Glutamatergic neuron (in vitro differentiated cells): ENCODE measurements around the gene ZNF488. TPM values are rescaled to one million over a fixed set of nuclear protein-coding genes. Genes with fewer than 3 reads are reported as not detected.

ENCODE experiments used
- DNase-seq: peaks from one replicate; pipeline ENCODE4 v3.0.0; 2022
- H3K27ac Mint-ChIP-seq: one replicate; pipeline ENCODE4 v1.8.0; 2020; ENCODE audit warnings: mild to moderate bottlenecking, mixed read lengths, inconsistent platforms; ENCODE audit not compliant: unreplicated experiment
- H3K27me3 Mint-ChIP-seq: one replicate; pipeline ENCODE4 v1.8.0; 2020; ENCODE audit warnings: mild to moderate bottlenecking, moderate library complexity, mixed read lengths, inconsistent platforms; ENCODE audit not compliant: unreplicated experiment
- H3K36me3 Mint-ChIP-seq: one replicate; pipeline ENCODE4 v1.8.0; 2020; ENCODE audit warnings: mild to moderate bottlenecking, mixed read lengths, inconsistent platforms; ENCODE audit not compliant: unreplicated experiment
- H3K4me1 Mint-ChIP-seq: one replicate; pipeline ENCODE4 v1.8.0; 2020; ENCODE audit warnings: mild to moderate bottlenecking, low read depth, mixed read lengths, inconsistent platforms; ENCODE audit not compliant: unreplicated experiment
- H3K4me3 Mint-ChIP-seq: one replicate; pipeline ENCODE4 v1.8.0; 2020; ENCODE audit warnings: mild to moderate bottlenecking, mixed read lengths, inconsistent platforms; ENCODE audit not compliant: unreplicated experiment
- H3K9me3 Mint-ChIP-seq: one replicate; pipeline ENCODE4 v1.8.0; 2020; ENCODE audit warnings: mild to moderate bottlenecking, moderate library complexity, mixed read lengths, inconsistent platforms; ENCODE audit not compliant: unreplicated experiment
- CTCF ChIP-seq: fragments of 200-600 bp; sonication (generic); IDR thresholded peaks from one replicate; pipeline ENCODE4 v1.5.0; 2021; ENCODE audit not compliant: partially characterized antibody, unreplicated experiment
- total RNA-seq: library from RNA; stranded (reverse); fragmentation: NEBNext Ultra II Directional; extraction: Animal tissue kit (Norgen Biotek cat#: 25700); gene quantifications from one replicate; pipeline ENCODE4 v1.2.1, GENCODE V29; 2021; ENCODE audit not compliant: unreplicated experiment

The ZNF488 gene
- total RNA-seq, 1 donor from 2014 or later = 3.3 TPM

GRCh38 chr10:47349941-47350371 is 34.1 kb downstream of the ZNF488 start:
- Mint-ChIP-seq H3K4me1 (peaks cover 11% of the 10 kb centered on the region), H3K27ac (no peak overlapping the region), H3K27me3 (peaks cover 10% of the 10 kb centered on the region), H3K9me3 (peaks cover 9% of the 10 kb centered on the region), H3K36me3 (no peaks in the 10 kb centered on the region), H3K4me3 (no peak overlapping the region)
- DNase-seq = no peak
- no peak for TF ChIP-seq CTCF

GRCh38 chr10:47349516-47349915 is 34.6 kb downstream of the ZNF488 start:
- H3K27ac Mint-ChIP-seq = no peak overlapping the region
- peaks cover 10% of the 10 kb centered on the region for H3K27me3 Mint-ChIP-seq

GRCh38 chr10:47348661-47349470 is 35.2 kb downstream of the ZNF488 start:
- Mint-ChIP-seq H3K27ac (no peak overlapping the region), H3K36me3 (no peaks in the 10 kb centered on the region), H3K4me1 (peaks cover 11% of the 10 kb centered on the region), H3K27me3 (peaks cover 10% of the 10 kb centered on the region), H3K4me3 (no peak overlapping the region), H3K9me3 (peaks cover 9% of the 10 kb centered on the region)
- TF ChIP-seq CTCF = no peak
- no peak for DNase-seq

More at GRCh38 chr10:47349516-47349915, 34.6 kb downstream of the ZNF488 start:
- DNase-seq = no peak
- Mint-ChIP-seq H3K4me1 (peaks cover 11% of the 10 kb centered on the region), H3K9me3 (peaks cover 9% of the 10 kb centered on the region), H3K36me3 (no peaks in the 10 kb centered on the region), H3K4me3 (no peak overlapping the region)
- TF ChIP-seq CTCF = no peak

- Mint-ChIP-seq H3K36me3 (no peaks in the 10 kb centered on the region), H3K9me3 (peaks cover 8% of the 10 kb centered on the region), H3K27ac (peak within 1 kb of the TSS; percentile 19), H3K4me3 (no peak within 1 kb of the TSS), H3K27me3 (peaks cover 10% of the 10 kb centered on the region), H3K4me1 (peaks cover 11% of the 10 kb centered on the region)
- no peak for DNase-seq
- no peak for TF ChIP-seq CTCF
Observed at GRCh38 chr10:47348138-47348651, 35.9 kb downstream of the ZNF488 start, which contains the start of gene RBP3. Gene RBP3, plus strand, starts transcription at chr10:47348363. Its CDS starts 122 bp downstream, at chr10:47348485.

GRCh38 chr10:47347303-47347675 is 36.8 kb downstream of the ZNF488 start:
- Mint-ChIP-seq H3K27ac (no peak overlapping the region), H3K27me3 (peaks cover 10% of the 10 kb centered on the region), H3K4me3 (no peak overlapping the region)

More at GRCh38 chr10:47347303-47347675, 36.8 kb downstream of the ZNF488 start:
- peaks cover 11% of the 10 kb centered on the region for H3K4me1 Mint-ChIP-seq
- TF ChIP-seq CTCF = no peak
- no peak for DNase-seq
- H3K9me3 Mint-ChIP-seq = peaks cover 7% of the 10 kb centered on the region
- no peaks in the 10 kb centered on the region for H3K36me3 Mint-ChIP-seq
